ENCODE measurements around the gene MCOLN3. TPM values are rescaled to one million over a fixed set of nuclear protein-coding genes. Genes with fewer than 3 reads are reported as not detected.

The MCOLN3 gene
- total RNA-seq, 1 experiment from 2014 or later: 2.4 TPM

DNA sequence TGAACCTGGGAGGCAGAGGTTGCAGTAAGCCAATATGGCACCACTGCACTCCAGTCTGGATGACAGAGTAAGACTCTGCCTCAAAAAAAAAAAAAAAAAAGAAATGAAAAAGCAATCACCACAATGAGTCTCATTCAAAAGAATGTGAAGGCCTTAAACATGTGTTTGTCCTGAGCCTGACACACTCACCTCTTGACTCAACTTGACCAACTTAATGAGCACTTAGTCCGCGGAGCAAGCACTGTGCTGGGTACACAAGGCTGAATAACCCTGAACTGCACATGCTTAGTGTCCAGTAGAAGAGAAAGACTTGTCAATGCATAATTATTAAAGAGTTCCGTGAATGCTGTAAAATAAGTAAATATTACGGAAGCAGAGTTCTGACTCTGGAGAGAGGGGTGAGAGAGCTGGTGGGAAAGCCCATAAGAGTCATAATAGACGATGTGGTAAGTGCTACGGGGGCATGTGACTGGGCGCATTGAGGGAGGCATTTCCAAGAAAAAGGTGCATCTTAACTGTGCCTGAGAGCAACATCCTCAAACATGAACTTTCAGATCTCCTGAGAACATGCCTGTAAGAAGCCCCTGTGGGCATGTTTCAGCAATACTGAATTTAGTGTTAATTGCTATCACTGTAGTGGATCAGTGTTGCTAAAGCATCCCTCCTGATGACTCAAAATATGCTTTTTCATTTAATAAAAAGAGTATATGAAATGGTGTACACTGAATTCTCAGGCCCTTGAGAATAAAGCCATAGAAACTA lies 78.6 kb downstream of the MCOLN3 start:
- Histone ChIP-seq H3K27ac (ENCODE audit: low read length) (no peak overlapping the region), H3K9me2 (replicated peaks; ENCODE audit: low read length) (no peaks in the 10 kb centered on the region), H3K4me2 (ENCODE audit: low read length) (no peak overlapping the region), H3F3A (ENCODE audit: low read length, unreplicated experiment) (no peaks in the 10 kb centered on the region), H3K9me3 (ENCODE audit: low read length) (no peaks in the 10 kb centered on the region), H4K20me1 (ENCODE audit: low read length) (no peaks in the 10 kb centered on the region), H3K4me3 (ENCODE audit: low read length) (no peak overlapping the region), H3K27me3 (ENCODE audit: low read length) (no peaks in the 10 kb centered on the region), H3K4me1 (ENCODE audit: insufficient read depth, low read length) (no peaks in the 10 kb centered on the region), H2AFZ (ENCODE audit: low read length) (no peak overlapping the region), H3K79me2 (ENCODE audit: low read length) (no peaks in the 10 kb centered on the region), H3K9ac (ENCODE audit: low read length) (no peak overlapping the region), H3K36me3 (ENCODE audit: low read depth, low read length) (no peaks in the 10 kb centered on the region)
- no peak for DNase-seq
- ATAC-seq: no peak
- ChIA-PET POLR2A (ENCODE audit: unreplicated experiment) (no interaction called here), CTCF (no interaction called here)
- BruUV-seq (replicated peaks): no TSS peak
- TF ChIP-seq EZH2 (IDR thresholded peaks at IDR 0.05; ENCODE audit: low read length, unreplicated experiment): no peak
- no peak for TF ChIP-seq EZH2phosphoT487 (IDR thresholded peaks at IDR 0.05; ENCODE audit: borderline replicate concordance, low read length)
- TF ChIP-seq, protein P1, sequence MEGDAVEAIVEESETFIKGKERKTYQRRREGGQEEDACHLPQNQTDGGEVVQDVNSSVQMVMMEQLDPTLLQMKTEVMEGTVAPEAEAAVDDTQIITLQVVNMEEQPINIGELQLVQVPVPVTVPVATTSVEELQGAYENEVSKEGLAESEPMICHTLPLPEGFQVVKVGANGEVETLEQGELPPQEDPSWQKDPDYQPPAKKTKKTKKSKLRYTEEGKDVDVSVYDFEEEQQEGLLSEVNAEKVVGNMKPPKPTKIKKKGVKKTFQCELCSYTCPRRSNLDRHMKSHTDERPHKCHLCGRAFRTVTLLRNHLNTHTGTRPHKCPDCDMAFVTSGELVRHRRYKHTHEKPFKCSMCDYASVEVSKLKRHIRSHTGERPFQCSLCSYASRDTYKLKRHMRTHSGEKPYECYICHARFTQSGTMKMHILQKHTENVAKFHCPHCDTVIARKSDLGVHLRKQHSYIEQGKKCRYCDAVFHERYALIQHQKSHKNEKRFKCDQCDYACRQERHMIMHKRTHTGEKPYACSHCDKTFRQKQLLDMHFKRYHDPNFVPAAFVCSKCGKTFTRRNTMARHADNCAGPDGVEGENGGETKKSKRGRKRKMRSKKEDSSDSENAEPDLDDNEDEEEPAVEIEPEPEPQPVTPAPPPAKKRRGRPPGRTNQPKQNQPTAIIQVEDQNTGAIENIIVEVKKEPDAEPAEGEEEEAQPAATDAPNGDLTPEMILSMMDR (conservative IDR thresholded peaks at IDR 0.05; ENCODE audit: low read depth, low read length): no peak
- intact Hi-C loops (cut with micrococcal nuclease): no loop called here

DNA sequence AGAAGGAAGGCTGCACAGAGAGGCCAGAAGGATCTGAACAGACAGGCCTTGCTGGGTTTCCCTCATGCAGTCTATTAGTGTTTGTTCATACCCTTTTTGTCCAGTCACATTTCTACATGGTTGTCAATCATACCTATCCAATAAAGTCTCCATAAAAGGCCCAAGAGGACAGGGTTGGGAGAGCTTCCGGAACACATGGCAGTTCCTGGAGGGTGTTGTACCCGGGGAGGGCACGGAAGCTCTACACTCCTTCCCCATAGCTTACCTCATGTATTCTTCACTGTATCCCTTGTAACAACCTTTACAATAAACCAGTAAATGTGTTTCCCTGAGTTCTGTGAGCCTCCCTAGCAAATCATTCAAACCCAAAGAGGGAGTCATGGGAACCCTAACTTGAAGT lies 79.4 kb downstream of the MCOLN3 start:
- Histone ChIP-seq H3K4me1 (ENCODE audit: insufficient read depth, low read length) (no peaks in the 10 kb centered on the region), H4K20me1 (ENCODE audit: low read length) (no peaks in the 10 kb centered on the region), H3K9me2 (replicated peaks; ENCODE audit: low read length) (no peaks in the 10 kb centered on the region), H3K36me3 (ENCODE audit: low read depth, low read length) (no peaks in the 10 kb centered on the region), H3K4me2 (ENCODE audit: low read length) (no peak overlapping the region), H3K9ac (ENCODE audit: low read length) (no peak overlapping the region), H3K9me3 (ENCODE audit: low read length) (no peaks in the 10 kb centered on the region), H3K27me3 (ENCODE audit: low read length) (no peaks in the 10 kb centered on the region), H3K4me3 (ENCODE audit: low read length) (no peak overlapping the region), H3F3A (ENCODE audit: low read length, unreplicated experiment) (no peaks in the 10 kb centered on the region), H3K79me2 (ENCODE audit: low read length) (no peaks in the 10 kb centered on the region), H2AFZ (ENCODE audit: low read length) (no peak overlapping the region), H3K27ac (ENCODE audit: low read length) (no peak overlapping the region)
- BruUV-seq (replicated peaks): no TSS peak
- intact Hi-C loops (cut with micrococcal nuclease): no loop called here
- ATAC-seq (no peak), DNase-seq (no peak)
- TF ChIP-seq EZH2phosphoT487 (IDR thresholded peaks at IDR 0.05; ENCODE audit: borderline replicate concordance, low read length): no peak
- TF ChIP-seq, protein P1 (conservative IDR thresholded peaks at IDR 0.05; ENCODE audit: low read depth, low read length): no peak
- TF ChIP-seq EZH2 (IDR thresholded peaks at IDR 0.05; ENCODE audit: low read length, unreplicated experiment): no peak
- ChIA-PET CTCF (no interaction called here), POLR2A (ENCODE audit: unreplicated experiment) (no interaction called here)

DNA sequence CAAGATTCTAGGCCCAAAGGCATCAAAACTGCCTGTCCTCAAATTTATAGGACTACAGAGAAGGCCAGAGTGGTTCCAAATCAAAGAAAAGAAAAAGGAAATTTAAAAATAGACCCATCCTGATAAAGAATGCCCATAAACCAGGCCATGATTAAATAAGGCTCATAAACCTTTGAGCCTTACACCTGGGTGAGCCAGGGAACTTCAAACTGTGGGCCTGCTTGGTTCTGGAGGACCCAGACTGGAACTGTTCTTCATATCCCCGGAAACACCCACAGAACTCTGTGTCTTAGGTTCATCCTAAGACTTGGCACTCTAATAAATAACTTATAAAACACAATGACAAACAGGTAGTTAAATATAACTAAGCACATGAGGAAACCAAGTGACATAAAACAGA lies 80.2 kb downstream of the MCOLN3 start:
- CTCF ChIA-PET: no interaction called here
- H3K27ac ChIP-seq (ENCODE audit: low read length): no peak overlapping the region

More for the DNA sequence above, 80.2 kb downstream of the MCOLN3 start:
- no peaks in the 10 kb centered on the region for H3K27me3 ChIP-seq (ENCODE audit: low read length)
- no peaks in the 10 kb centered on the region for H3K36me3 ChIP-seq (ENCODE audit: low read depth, low read length)
- no peaks in the 10 kb centered on the region for H4K20me1 ChIP-seq (ENCODE audit: low read length)
- no peak overlapping the region for H3K4me3 ChIP-seq (ENCODE audit: low read length)
- no TSS peak for BruUV-seq (replicated peaks)
- intact Hi-C loops (cut with micrococcal nuclease): no loop called here
- no peaks in the 10 kb centered on the region for H3K9me3 ChIP-seq (ENCODE audit: low read length)
- no peak for ATAC-seq
- TF ChIP-seq EZH2phosphoT487 (IDR thresholded peaks at IDR 0.05; ENCODE audit: borderline replicate concordance, low read length) (no peak), EZH2 (IDR thresholded peaks at IDR 0.05; ENCODE audit: low read length, unreplicated experiment) (no peak)
- TF ChIP-seq, protein P1 (conservative IDR thresholded peaks at IDR 0.05; ENCODE audit: low read depth, low read length): no peak
- no peak overlapping the region for H2AFZ ChIP-seq (ENCODE audit: low read length)
- POLR2A ChIA-PET (ENCODE audit: unreplicated experiment): no interaction called here
- no peak overlapping the region for H3K4me2 ChIP-seq (ENCODE audit: low read length)
- H3F3A ChIP-seq (ENCODE audit: low read length, unreplicated experiment): no peaks in the 10 kb centered on the region
- no peaks in the 10 kb centered on the region for H3K4me1 ChIP-seq (ENCODE audit: insufficient read depth, low read length)
- no peaks in the 10 kb centered on the region for H3K79me2 ChIP-seq (ENCODE audit: low read length)
- no peak for DNase-seq
- no peaks in the 10 kb centered on the region for H3K9me2 ChIP-seq (replicated peaks; ENCODE audit: low read length)
- no peak overlapping the region for H3K9ac ChIP-seq (ENCODE audit: low read length)

All from PC-3 (cell line).